H7 (cell line): ENCODE measurements around the gene COL18A1. TPM values are rescaled to one million over a fixed set of nuclear protein-coding genes. Genes with fewer than 3 reads are reported as not detected.
"Not testable (repeated sequence)": the region's sequence is repeated elsewhere in the genome, so short reads cannot be mapped to it uniquely, and the experiment has no call there.

Experiments used
- DNase-seq: peaks from one replicate; pipeline ENCODE4 v3.0.0; 2012
- H3K27me3 ChIP-seq: 2 replicates; pipeline ENCODE4 v1.6.0; 2011; ENCODE audit warnings: mild to moderate bottlenecking, low read length; ENCODE audit not compliant: control insufficient read depth, insufficient read depth
- H3K36me3 ChIP-seq: replicated peaks from 2 replicates; pipeline ENCODE4 v1.5.1; 2011; ENCODE audit warnings: low read length; ENCODE audit not compliant: control insufficient read depth, insufficient read depth
- H3K4me3 ChIP-seq: 2 replicates; pipeline ENCODE4 v1.5.1; 2011; ENCODE audit warnings: low read depth, mild to moderate bottlenecking, control low read depth, low read length, moderate library complexity; ENCODE audit not compliant: insufficient read depth
- total RNA-seq: library from RNA; depleted of rRNA; stranded (reverse); fragments of >200 nt; shearing (Covaris generic); gene quantifications from 2 replicates; pipeline ENCODE4 v1.2.3, GENCODE V29; 2014

Gene COL18A1
- total RNA-seq, 1 experiment from 2014 or later = 328 TPM

DNA sequence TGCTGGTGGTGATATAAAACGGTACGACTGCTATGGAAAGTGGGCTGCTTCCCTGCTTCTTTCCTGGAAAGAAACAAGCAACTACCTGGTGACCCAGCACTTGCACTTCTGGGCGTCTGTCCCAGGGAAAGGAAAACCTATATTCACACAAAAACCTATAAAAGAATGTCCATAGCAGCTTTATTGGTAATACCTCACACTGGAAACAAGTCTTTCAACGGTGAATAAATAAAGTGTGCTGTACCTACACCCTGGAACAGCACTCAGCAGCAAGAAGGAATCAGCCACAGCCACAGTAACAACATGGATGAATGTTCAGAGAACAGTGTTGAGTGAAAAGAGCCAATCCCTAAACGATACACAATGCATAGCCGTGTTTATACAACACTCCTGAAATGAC is 117.4 kb downstream of the COL18A1 start:
- no peak for DNase-seq
- Histone ChIP-seq H3K36me3 (peaks cover 12% of the 10 kb centered on the region), H3K27me3 (no peaks in the 10 kb centered on the region), H3K4me3 (no peak overlapping the region)

DNA sequence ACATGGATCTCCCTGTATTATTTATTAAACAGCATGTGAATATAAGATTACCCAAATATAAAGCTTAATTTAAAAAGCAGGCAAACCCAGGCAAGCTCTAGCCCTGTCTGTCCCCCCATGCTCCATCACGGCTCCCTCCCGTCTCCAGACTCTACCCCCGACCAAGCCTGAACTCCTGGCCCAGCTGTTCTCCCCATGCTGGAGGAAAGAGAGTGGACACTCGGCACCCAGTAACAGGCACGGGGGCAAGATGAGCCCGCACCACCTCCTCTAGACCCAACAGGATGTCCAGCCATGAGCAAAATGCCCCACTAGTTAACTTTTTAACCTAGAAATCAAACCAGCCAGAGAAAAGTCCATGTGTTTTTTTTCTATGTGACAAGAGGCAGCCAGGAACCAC is 118.0 kb downstream of the COL18A1 start:
- DNase-seq = no peak
- Histone ChIP-seq H3K27me3 (no peaks in the 10 kb centered on the region), H3K36me3 (peaks cover 12% of the 10 kb centered on the region), H3K4me3 (no peak overlapping the region)

GRCh38 chr21:45523411-45524101 is 118.6 kb downstream of the COL18A1 start:
- Histone ChIP-seq H3K27me3 (no peaks in the 10 kb centered on the region), H3K4me3 (no peak overlapping the region), H3K36me3 (peaks cover 12% of the 10 kb centered on the region)
- DNase-seq = no peak

GRCh38 chr21:45524756-45525152 is 119.8 kb downstream of the COL18A1 start:
- no peak for DNase-seq
- Histone ChIP-seq H3K27me3 (no peaks in the 10 kb centered on the region), H3K4me3 (no peak overlapping the region), H3K36me3 (peaks cover 17% of the 10 kb centered on the region)

- DNase-seq = no peak
- Histone ChIP-seq H3K36me3 (peaks cover 22% of the 10 kb centered on the region), H3K27me3 (no peaks in the 10 kb centered on the region), H3K4me3 (no peak overlapping the region)
Observed at GRCh38 chr21:45525153-45525909, 120.4 kb downstream of the COL18A1 start.

DNA sequence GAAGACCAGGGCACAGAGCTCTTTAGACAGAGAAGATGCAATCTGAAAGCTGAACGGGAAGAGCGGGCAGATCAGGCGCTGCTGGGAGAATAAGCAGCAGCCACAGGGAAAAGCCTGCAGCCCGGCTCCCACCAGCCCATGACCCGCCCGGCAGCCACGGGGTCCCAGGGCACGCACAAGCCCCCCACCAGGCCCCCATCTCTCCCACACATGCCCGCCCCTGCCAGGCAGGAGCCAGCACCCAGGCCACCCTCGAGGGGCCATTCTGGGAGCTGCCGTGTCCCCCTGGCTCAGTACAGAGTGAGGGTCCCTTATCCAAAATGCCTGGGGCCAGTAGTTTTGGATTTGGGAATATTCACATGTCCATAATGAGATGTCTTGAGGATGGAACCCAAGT is 120.9 kb downstream of the COL18A1 start:
- no peaks in the 10 kb centered on the region for H3K27me3 ChIP-seq
- peaks cover 22% of the 10 kb centered on the region for H3K36me3 ChIP-seq
- DNase-seq = no peak
- no peak overlapping the region for H3K4me3 ChIP-seq

GRCh38 chr21:45527151-45527999 is 122.4 kb downstream of the COL18A1 start:
- peaks cover 22% of the 10 kb centered on the region for H3K36me3 ChIP-seq
- peak; percentile 96 for DNase-seq
- not testable (repeated sequence) for H3K4me3 ChIP-seq, H3K27me3 ChIP-seq

DNA sequence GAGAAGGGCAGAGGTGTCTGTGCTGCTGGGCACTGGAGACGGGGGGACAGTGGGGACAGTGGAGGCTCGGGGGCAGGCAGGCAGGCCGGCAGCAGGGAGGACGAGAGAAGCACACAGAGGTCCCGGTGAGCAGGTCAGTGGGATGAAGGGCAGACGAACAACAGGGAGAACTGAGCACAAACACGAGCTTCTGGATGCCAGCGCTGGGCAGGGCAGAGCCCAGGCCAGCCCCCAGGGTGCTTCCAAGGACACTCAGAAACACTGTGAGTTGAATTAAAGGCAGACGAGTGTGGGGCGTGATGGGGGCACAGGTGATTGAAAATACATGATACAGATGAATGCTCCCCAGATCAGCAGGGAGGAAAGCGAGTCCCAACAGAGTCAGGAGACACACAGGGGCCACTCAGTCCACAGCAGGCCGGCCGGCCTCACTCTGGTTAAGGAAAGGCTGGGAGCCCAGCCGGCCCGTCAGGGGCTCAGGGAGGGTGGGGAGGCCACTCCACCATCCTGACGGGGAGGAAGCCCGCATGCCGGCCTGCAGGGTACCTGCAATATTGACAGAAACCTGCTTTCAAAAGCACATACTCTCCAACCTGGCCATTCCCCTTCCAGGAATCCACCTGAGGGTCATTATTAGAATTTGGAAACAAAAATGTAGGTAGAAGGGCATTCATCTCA is 123.2 kb downstream of the COL18A1 start:
- Histone ChIP-seq H3K36me3 (peaks cover 18% of the 10 kb centered on the region), H3K4me3 (no peak overlapping the region), H3K27me3 (no peaks in the 10 kb centered on the region)
- no peak for DNase-seq

DNA sequence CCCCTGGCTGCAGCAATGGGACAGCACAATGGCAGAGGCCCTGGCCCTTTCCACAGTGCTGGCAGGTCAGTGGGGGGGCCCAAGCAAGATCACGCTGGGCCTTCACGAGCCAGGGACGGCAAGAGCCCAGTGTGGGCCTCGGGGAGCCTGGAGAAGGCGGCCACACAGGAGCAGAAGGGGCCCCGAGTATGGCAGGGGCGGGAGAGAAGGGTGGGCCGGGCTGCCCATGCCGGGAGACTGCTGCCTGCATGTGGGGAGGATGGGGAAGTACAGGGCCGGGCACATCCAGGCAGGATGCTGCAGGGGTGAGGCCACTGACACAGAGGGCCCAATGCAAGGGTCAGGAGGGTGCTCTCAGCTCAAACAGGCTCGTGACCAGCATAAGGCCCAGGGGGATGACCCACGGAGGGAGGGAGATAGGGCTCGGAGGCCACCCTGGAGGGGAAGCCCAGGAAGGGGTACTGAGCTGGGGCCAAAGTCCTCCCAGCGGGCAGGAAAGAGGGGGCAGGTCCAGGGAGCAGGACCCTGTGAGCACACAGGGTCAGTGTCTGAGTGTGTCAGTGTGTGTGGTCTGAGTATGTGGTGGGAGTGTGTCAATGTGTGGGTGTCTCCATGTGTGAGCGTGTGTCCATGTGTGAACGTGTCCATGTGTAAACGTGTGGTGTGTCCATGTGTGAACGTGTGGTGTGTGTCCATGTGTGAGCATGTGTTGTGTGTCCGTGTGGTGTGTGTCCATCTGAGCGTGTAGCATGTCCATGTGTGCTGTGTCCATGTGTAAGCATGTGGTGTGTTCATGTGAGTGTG is 124.2 kb downstream of the COL18A1 start:
- Histone ChIP-seq H3K27me3 (no peaks in the 10 kb centered on the region), H3K36me3 (peaks cover 18% of the 10 kb centered on the region), H3K4me3 (no peak overlapping the region)
- DNase-seq = no peak

DNA sequence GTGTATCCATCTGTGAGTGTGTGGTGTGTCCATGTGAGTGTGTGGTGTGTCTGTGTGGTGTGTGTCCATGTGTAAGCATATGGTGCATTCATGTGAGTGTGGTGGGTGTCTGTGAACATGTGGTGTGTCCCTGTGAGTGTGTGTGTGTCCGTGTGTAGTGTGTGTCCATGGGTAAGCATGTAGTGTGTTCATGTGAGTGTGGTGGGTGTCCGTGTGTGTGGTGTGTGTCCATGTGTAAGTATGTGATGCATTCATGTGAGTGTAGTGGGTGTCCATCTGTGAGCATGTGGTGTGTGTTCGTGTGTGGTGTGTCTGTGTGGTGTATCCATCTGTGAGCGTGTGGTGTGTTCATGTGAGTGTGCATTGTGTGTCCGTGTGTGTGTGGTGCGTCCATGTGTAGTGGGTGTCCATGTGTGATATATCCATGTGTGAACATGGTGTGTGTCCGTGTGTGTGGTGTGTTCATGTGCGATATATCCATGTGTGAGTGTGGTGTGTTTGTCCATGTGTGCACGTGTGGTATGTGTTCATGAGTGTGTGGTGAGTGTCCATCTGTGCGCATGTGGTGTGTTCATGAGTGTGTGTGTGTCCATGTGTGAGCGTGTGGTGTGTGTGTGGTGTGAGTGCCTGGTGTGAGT is 124.9 kb downstream of the COL18A1 start:
- Histone ChIP-seq H3K36me3 (peaks cover 17% of the 10 kb centered on the region), H3K4me3 (no peak overlapping the region), H3K27me3 (no peaks in the 10 kb centered on the region)
- no peak for DNase-seq

GRCh38 chr21:45530423-45531113 is 125.6 kb downstream of the COL18A1 start:
- H3K36me3 ChIP-seq = peaks cover 10% of the 10 kb centered on the region
- DNase-seq = no peak
- no peak overlapping the region for H3K4me3 ChIP-seq
- H3K27me3 ChIP-seq = no peaks in the 10 kb centered on the region

DNA sequence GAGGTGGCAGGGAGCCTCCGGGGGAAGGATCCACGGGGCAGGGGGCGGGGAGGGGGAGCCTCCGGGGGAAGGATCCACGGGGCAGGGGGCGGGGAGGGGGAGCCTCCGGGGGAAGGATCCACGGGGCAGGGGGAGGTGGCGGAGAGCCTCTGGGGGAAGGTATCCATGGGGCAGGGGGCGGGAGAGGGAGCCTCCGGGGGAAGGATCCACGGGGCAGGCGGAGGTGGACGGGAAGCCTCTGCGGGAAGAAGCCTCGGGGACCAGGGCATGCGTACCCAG is 126.1 kb downstream of the COL18A1 start:
- H3K36me3 ChIP-seq, H3K4me3 ChIP-seq, H3K27me3 ChIP-seq, DNase-seq: not testable (repeated sequence)
